Osteocyte (in vitro differentiated cells): ENCODE results near the gene SEMA3D. TPM values are rescaled to one million over a fixed set of nuclear protein-coding genes. Genes with fewer than 3 reads are reported as not detected.

Experiments
- DNase-seq: peaks from one replicate; pipeline ENCODE4 v3.0.0; 2021; ENCODE audit warnings: mixed read lengths; ENCODE audit not compliant: unreplicated experiment; ENCODE audit errors: extremely low spot score
- H3K27ac Mint-ChIP-seq: one replicate; pipeline ENCODE4 v1.8.0; 2021; ENCODE audit warnings: mild to moderate bottlenecking, mixed read lengths; ENCODE audit not compliant: unreplicated experiment
- H3K27me3 Mint-ChIP-seq: one replicate; pipeline ENCODE4 v1.8.0; 2021; ENCODE audit warnings: mixed read lengths; ENCODE audit not compliant: unreplicated experiment
- H3K36me3 Mint-ChIP-seq: one replicate; pipeline ENCODE4 v1.8.0; 2021; ENCODE audit warnings: mixed read lengths; ENCODE audit not compliant: unreplicated experiment
- H3K4me1 Mint-ChIP-seq: one replicate; pipeline ENCODE4 v1.8.0; 2021; ENCODE audit warnings: mixed read lengths; ENCODE audit not compliant: unreplicated experiment
- H3K4me3 Mint-ChIP-seq: one replicate; pipeline ENCODE4 v1.8.0; 2021; ENCODE audit warnings: mild to moderate bottlenecking, moderate library complexity, mixed read lengths; ENCODE audit not compliant: unreplicated experiment
- H3K9me3 Mint-ChIP-seq: one replicate; pipeline ENCODE4 v1.8.0; 2021; ENCODE audit warnings: mixed read lengths; ENCODE audit not compliant: unreplicated experiment
- total RNA-seq: library from RNA; stranded (reverse); gene quantifications from 2 replicates; pipeline ENCODE4 v1.2.1, GENCODE V29; 2021
- TF ChIP-seq, protein P1 (sequence below): fragments of 200-600 bp; sonication (generic); IDR thresholded peaks from 2 replicates; pipeline ENCODE4 v1.5.0; 2021; ENCODE audit warnings: antibody characterized with exemption, mild to moderate bottlenecking, moderate library complexity

The SEMA3D gene
- total RNA-seq, 1 donor from 2014 or later, result 18.6 TPM

DNA sequence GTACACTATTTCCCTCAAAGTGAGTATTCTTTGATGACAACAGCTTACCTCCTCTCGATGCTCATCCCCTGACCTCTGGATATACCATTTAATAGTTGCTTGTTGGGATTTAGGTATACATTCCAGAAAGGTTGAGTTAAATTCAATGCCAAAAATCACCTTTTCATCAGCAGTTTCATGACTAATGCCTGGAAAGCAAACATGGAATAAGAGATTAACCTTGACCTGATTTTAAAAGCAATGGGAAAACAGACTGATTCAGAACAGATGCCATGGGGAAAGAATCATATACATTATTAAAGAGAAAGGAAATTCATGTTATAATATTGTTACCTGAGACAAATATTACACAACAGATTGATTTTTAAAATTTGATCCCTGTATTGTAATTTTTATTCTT is 180.1 kb downstream of the SEMA3D start:
- Mint-ChIP-seq H3K4me1 (peaks cover 58% of the 10 kb centered on the region), H3K9me3 (no peaks in the 10 kb centered on the region), H3K4me3 (no peak overlapping the region), H3K36me3 (peaks cover 2% of the 10 kb centered on the region), H3K27ac (no peak overlapping the region), H3K27me3 (no peaks in the 10 kb centered on the region)
- DNase-seq, result no peak
- TF ChIP-seq, protein P1, sequence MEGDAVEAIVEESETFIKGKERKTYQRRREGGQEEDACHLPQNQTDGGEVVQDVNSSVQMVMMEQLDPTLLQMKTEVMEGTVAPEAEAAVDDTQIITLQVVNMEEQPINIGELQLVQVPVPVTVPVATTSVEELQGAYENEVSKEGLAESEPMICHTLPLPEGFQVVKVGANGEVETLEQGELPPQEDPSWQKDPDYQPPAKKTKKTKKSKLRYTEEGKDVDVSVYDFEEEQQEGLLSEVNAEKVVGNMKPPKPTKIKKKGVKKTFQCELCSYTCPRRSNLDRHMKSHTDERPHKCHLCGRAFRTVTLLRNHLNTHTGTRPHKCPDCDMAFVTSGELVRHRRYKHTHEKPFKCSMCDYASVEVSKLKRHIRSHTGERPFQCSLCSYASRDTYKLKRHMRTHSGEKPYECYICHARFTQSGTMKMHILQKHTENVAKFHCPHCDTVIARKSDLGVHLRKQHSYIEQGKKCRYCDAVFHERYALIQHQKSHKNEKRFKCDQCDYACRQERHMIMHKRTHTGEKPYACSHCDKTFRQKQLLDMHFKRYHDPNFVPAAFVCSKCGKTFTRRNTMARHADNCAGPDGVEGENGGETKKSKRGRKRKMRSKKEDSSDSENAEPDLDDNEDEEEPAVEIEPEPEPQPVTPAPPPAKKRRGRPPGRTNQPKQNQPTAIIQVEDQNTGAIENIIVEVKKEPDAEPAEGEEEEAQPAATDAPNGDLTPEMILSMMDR, result no peak

DNA sequence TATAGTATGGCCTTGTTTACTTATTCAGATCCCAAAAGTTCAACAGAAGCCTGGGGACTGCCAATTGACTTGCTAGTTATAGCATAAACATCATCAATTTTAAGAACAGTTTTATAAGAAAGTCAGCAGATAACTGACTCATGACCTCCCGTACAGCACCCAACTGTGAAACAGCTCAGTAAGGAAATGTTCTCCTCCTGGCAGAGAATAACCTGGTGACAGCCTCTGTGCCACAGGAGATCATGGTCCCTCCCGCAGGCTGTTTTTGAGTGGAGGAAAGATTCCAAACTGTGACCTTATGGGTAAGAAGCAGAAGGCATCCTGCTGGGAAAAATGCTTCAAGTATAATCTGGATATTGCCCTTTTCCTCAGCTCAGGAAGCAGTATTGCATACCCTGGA is 182.5 kb downstream of the SEMA3D start:
- Mint-ChIP-seq H3K9me3 (peaks cover 3% of the 10 kb centered on the region), H3K27me3 (no peaks in the 10 kb centered on the region), H3K4me1 (peaks cover 75% of the 10 kb centered on the region), H3K36me3 (peaks cover 2% of the 10 kb centered on the region), H3K4me3 (no peak overlapping the region), H3K27ac (peak overlapping the region; percentile 66)
- peak; percentile 76 for DNase-seq
- TF ChIP-seq, protein P1, result no peak

DNA sequence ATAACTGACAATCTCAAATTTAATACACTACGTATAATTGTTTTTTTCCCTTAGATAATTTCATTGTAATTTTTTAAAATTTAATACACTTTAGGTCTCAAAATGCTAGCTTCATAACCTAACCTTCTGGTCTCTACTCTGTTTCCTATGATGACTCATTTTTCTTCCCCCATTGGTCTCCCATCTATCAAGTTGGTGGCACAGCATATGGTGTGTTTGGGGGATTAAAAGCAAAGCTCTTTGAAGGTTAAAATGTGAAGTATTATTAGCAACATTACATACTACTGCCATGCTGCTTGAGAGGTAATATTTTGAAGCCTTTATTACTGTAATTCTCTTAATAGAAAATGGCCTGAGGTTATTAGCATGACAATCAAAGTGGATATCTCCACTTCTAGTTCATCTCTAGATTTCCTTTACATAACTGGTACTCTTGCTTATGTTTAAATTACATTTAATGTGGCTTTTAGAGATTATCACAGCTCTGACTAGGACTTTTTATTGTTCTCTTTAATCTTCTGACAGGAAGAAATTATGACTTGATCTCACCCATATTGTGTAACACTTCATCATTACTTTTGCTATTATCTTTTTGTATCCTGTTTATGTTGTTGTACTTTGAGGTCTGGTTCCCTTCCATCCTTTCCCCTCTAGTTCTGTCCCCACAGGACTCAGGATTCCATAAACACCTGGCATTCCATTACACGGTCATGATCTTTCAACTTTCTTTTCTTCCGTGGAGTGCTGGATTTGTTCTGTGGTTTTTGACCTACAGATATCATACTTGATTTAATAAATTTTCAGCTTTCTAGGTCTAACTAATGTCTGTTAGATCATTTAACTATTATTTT is 185.1 kb downstream of the SEMA3D start:
- TF ChIP-seq, protein P1, result no peak
- Mint-ChIP-seq H3K27me3 (no peaks in the 10 kb centered on the region), H3K4me3 (no peak overlapping the region), H3K27ac (peak overlapping the region; percentile 46), H3K4me1 (peaks cover 76% of the 10 kb centered on the region), H3K9me3 (peaks cover 3% of the 10 kb centered on the region), H3K36me3 (peaks cover under 1% of the 10 kb centered on the region)
- DNase-seq, result no peak

DNA sequence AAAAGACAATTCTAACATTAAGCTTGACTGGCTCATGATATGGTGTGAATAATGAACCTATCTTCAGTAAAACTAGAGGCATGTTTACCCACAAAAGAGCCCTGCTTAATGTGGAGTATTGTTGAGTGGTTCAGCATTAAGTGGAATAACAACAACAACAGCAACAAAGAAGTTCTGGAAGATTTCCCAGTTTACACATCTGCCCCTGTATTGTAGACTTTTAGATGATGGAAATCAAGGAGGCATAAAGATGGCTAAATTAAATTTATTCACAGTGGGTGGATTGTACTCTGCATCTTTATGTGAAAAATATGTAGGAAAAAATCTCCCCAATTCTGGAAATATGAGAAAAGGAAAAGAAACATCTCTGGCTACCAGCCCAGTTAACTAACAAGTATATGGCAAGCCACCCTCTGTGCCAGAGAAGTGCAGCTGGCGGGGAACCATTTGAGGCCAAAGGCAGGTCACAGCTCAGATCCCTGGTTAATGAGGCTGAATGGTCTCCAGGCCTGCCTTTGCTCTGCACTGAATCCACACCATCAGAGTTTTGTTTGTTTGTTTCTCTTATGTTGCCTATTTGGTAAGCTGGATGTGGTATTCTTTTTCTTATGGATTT is 186.0 kb downstream of the SEMA3D start:
- TF ChIP-seq, protein P1, result no peak
- H3K36me3 Mint-ChIP-seq, result no peaks in the 10 kb centered on the region
- H3K27me3 Mint-ChIP-seq, result no peaks in the 10 kb centered on the region
- H3K27ac Mint-ChIP-seq, result peak overlapping the region; percentile 74
- H3K4me1 Mint-ChIP-seq, result peaks cover 71% of the 10 kb centered on the region
- DNase-seq, result peak; percentile 75
- H3K9me3 Mint-ChIP-seq, result peaks cover 3% of the 10 kb centered on the region
- no peak overlapping the region for H3K4me3 Mint-ChIP-seq

DNA sequence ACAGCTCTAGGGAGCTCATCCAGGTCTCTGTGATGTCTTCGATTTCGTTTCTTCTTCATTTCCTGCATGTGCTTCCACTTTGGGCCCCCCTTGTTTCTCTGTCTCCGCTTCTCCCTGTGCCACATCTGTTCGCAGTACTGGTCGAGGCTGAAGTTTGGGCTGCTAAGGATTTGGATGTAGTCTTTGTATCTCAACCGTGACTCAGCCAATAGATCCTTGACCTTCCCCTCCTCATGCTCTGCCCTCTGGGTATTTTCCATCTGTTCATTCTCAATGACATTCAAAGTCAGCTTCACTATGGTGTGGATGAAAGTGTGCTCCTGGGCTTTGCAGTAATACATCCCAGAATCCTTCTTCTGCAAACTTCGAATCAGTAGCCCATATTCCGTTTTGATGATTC is 187.4 kb downstream of the SEMA3D start:
- TF ChIP-seq, protein P1, result no peak
- no peaks in the 10 kb centered on the region for H3K36me3 Mint-ChIP-seq

More for the DNA sequence above, 187.4 kb downstream of the SEMA3D start:
- Mint-ChIP-seq H3K27me3 (no peaks in the 10 kb centered on the region), H3K4me1 (peaks cover 60% of the 10 kb centered on the region), H3K9me3 (peaks cover 3% of the 10 kb centered on the region), H3K4me3 (no peak overlapping the region), H3K27ac (peak overlapping the region; percentile 1)
- no peak for DNase-seq
